Activated CD4-positive, alpha-beta T cell treated with anti-CD3 and anti-CD28 coated beads, Interleukin-2, Interleukin-6, amounts not matched to agents 100 ng/mL and 50 ng/mL, durations not matched to agents 16 hours and 8 hours (primary cell): ENCODE results near the gene SPATA20.
A peak's percentile ranks its signal among the peaks of the same experiment; 100 is the strongest.

ENCODE experiments used
- DNase-seq: peaks from one replicate; pipeline ENCODE4 v3.0.0-alpha.2; 2020

SPATA20 gene

GRCh38 chr17:50547035-50547735, at the start of gene SPATA20:
SPATA20 (plus strand) TSS chr17:50547174; CDS start chr17:50547209, 35 bp downstream.
- DNase-seq: peak; percentile 93

DNA sequence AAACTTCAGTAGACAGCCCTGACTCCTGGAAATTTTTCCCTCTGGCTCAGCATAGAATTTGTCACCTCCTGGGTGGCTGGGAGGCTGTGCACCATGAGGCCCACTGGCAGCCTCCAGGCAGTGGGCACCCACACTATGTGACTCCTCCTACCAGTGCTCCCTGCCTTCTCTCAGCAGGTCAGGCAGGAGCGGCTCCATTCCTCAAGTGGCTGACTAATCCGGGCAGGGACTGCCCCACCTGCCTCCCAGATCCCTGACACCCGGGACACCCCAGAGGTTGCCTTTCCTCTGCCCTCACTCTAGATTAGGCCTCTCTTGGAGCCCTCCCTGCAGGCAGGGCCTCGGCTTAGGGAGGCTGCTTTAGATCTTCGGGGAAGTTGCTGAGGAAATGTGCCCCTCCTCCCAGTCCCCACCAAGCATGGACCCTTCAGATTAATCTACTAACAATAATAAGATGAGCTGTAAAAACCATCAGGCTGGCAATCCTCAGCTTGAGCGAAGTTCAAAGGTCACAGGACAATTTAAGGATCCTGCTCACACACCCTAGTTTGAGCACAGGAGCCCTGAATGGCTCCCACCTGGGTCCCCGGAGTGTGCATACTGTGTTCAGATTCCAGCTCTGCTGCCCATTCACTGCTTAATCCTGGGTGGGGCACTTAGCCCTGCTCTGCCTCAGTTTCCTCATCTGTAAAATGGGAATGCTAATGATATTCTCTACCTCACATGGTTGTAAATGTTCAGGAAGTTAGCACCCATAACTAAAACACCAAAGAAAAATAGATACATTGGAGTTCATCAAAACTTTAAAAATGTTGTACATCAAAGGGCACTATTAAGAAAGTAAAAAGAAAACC, 48.7 kb upstream of the SPATA20 start:
- no peak for DNase-seq

DNA sequence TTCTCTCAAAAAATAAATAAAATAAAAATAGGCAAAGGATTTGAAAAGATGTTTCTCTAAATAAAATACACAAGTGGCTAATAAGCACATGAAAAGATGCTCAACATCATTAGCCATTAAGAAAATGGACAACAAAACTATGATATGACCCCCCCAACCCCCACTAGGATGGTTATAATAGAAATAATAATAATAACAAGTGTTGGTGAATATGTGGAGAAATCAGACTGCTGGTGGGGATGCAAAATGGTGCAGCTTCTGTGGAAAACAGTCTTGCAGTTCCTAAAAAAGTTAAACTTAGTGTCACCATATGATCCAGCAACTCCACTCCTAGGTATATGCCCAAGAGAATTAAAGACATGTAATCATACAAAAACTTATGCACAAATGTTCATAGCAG, 47.7 kb upstream of the SPATA20 start:
- no peak for DNase-seq

GRCh38 chr17:50499721-50500120, 47.3 kb upstream of the SPATA20 start:
- no peak for DNase-seq

- DNase-seq: peak; percentile 44
Measured at GRCh38 chr17:50501054-50501453, 45.9 kb upstream of the SPATA20 start.

- DNase-seq: no peak
Measured at GRCh38 chr17:50502301-50502990, 44.5 kb upstream of the SPATA20 start.

- DNase-seq: no peak
Measured at GRCh38 chr17:50505591-50506130, 41.3 kb upstream of the SPATA20 start.

DNA sequence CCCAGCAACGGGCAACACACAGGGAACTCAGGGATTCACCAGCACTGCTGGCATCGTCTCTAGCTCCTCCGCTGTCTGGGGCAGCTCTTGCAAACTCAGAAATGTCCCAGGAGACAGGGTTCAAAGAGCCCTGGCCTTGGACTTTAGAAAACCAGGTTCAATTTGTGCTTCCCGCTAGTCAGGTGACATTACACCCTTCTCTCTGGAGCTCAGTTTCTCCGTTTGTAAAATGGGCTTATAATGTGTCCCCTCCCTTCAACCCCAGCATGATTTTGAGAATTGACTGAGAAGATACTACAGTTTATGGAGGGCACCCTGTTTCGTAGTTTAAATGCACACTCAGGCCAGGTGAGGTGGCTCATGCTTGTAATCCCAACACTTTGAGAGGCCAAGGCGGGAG, 40.7 kb upstream of the SPATA20 start:
- no peak for DNase-seq

- DNase-seq: peak; percentile 90
Measured at GRCh38 chr17:50507871-50508572, 39.0 kb upstream of the SPATA20 start, which contains the start of gene MYCBPAP. MYCBPAP (plus strand) TSS chr17:50508439; CDS start chr17:50508675, 236 bp downstream.

DNA sequence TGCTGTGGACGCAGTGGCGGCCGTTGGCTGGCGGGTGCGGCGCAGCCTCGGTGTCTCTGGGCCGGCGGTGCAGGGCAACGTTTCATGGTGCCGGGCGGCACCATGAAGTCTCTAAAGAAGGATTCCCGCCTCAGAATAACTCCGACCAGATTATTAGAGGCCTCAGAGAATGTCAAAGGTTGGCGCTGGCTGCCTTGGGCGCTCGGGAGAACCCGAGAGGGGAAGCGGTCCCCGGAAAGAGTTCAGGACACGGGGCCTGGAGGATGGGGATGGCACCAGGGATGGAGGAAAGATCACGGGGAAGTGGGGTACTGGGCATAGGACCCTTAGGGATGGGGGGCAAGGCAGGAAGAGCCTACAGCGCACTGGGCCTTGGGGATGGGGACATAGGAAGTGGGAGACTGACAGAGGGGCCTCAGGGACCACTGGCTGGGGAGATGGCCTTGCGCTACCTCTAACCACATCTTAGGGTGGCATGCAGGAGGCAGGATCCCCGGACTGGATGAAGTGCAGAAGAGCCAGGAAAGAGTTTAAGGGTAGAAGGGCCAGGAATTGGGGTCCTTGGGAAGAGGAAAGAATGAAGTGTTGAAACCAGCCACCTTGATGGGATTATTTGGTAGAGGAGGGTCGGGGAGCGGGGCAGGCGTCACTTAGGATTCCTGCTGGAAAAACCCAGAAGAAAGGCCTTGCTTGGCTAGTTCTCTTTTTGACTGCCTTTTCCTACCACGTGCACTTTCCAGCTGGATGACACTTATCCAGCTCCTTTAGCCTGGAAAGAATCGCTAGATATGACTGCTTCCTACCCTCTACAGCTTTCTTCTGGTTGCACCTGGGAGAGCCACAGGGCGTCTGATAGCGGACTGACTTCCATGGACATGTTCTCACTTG, 38.2 kb upstream of the SPATA20 start:
- no peak for DNase-seq

GRCh38 chr17:50511058-50511457, 35.9 kb upstream of the SPATA20 start:
- peak; percentile 89 for DNase-seq

GRCh38 chr17:50513495-50513894, 33.5 kb upstream of the SPATA20 start:
- no peak for DNase-seq

DNA sequence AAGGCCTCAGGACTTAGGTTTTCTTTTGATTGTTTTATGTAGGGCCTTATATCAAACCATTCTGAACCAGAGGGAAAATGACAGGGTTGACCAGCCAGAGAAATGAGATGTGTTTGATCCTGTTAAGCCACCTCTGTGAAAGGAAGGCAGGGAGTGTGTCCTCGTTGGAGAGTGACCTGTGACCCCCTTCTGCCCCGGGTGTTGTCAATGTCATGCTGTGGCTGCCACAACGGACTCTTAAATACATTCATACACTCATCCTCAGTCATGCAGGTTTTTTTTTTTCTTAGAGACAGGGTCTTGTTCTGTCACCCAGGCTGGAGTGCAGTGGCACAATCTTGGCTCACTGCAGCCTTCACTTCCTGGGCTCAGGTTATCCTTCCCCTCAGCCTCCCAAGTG, 32.6 kb upstream of the SPATA20 start:
- no peak for DNase-seq

DNA sequence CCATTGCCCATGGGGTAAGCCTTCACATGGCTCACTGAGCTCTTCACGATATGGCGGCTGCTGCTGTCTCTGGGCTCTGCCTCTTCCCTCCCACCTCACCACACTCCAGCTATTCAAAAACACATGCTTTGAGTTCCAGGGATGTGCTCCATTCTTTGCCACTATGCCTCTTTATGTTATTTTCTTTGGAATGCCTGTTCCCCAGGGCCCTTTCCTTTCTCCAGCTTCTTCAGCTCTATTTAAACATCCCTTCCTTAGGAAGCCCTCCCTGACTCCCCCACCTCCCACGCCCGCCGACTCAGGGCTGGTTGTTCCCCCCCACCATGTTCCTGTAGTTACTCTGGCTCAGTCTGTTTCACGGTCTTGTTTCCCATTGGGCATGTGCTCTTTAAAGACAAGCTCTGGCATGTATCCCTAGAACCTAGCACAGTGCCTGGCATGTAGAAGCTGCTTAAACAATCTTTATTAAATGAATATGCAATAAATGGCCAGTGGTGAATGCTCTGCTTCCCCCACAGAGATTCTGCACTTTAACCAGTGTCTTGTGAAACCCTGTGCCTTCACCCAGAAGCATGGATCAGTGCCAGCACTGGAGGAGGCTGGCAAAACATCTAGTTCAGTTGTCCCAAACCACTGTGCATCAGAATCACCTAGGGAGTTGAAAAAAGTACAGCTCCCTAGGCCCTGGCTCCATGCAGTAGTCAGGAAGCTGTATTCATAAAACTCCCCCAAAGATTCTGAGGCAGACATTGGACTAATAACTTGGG, 31.9 kb upstream of the SPATA20 start:
- DNase-seq: no peak

DNA sequence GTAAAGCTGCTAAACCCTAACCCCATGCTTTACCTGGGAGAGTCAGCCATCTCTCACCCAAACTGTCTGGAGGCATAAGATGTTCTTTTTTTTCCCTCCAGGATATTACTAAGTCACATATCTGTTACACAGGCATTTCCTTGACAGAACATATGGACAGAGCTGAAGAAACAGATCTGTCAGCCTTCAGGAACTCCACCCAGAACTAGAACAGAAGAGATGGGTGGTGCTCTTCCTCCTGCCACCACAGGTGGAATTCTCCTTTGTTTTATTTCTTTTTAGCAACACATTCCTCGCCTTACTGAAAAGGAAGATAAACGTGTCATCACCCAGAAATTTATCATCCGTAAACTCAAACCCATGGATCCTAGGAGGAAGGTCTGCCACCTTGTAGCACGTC, 30.0 kb upstream of the SPATA20 start:
- DNase-seq: no peak

GRCh38 chr17:50517504-50518383, 29.2 kb upstream of the SPATA20 start:
- DNase-seq: no peak

- no peak for DNase-seq
Measured at GRCh38 chr17:50518384-50519023, 28.5 kb upstream of the SPATA20 start.

DNA sequence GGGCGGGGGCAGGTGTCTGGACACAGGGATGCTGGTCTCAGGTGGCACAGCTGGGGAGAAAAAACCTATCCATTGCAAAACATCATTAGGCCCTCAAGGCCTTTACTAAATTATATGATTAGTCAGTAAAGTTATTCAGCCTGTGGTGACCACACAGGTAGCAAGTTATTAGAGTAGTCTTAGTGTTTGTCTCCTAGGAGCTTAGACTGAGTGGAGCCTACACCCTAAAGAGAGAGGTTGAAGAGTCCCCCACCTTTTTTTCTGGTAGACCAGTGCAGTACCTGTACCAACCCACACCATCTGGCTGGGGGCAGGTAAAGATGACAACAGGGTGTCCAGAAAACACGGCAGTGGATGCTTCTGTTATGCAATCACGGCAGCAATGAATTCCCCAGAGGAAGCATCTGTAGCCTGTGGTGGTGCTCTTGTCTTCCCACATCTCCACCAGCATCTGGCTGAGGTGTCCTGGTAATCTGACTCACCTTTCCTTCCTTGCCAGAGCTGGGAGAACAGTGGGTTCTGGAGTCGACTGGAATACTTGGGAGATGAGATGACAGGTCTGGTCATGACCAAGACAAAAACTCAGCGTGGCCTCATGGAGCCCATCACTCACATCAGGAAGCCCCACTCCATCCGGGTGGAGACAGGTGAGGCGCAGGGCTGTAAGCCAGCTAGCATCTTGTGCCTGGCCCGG, 27.7 kb upstream of the SPATA20 start:
- no peak for DNase-seq
